CMK (cell line): Measurements from ENCODE around the gene EXOC6B.
A peak's percentile ranks its signal among the peaks of the same experiment; 100 is the strongest.
"Not testable (repeated sequence)": the region's sequence is repeated elsewhere in the genome, so short reads cannot be mapped to it uniquely, and the experiment has no call there.

Experiments
- DNase-seq: peaks from one replicate; pipeline ENCODE4 v3.0.0-alpha.2; 2010; ENCODE audit warnings: low read depth

Gene EXOC6B

GRCh38 chr2:72603481-72603880, 222.4 kb downstream of the EXOC6B start:
- no peak for DNase-seq

DNA sequence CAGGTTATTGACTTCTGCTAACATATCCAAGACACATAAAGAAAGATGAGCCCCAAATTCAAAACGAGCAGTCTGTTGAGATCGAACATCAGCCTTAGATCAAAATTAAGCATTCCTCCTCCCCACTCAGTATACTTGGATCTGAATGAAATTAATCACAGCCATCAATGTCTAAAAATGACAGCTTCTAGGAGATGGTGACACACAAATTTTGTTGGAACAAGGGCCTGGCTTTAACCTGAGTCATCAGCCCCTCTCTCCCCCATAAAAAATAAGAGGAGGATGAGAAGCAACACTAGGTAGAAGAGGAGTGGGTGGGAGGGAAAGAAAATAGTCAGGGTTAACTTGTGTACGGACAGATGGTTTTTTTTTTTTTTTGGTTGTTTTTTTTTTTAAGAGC, 223.1 kb downstream of the EXOC6B start:
- DNase-seq, result no peak

GRCh38 chr2:72602095-72602494, 223.7 kb downstream of the EXOC6B start:
- DNase-seq, result no peak

GRCh38 chr2:72583836-72584235, 242.0 kb downstream of the EXOC6B start:
- DNase-seq, result not testable (repeated sequence)

- no peak for DNase-seq
Observed at GRCh38 chr2:72583376-72583775, 242.5 kb downstream of the EXOC6B start.

- no peak for DNase-seq
Observed at GRCh38 chr2:72581560-72582181, 244.2 kb downstream of the EXOC6B start.

DNA sequence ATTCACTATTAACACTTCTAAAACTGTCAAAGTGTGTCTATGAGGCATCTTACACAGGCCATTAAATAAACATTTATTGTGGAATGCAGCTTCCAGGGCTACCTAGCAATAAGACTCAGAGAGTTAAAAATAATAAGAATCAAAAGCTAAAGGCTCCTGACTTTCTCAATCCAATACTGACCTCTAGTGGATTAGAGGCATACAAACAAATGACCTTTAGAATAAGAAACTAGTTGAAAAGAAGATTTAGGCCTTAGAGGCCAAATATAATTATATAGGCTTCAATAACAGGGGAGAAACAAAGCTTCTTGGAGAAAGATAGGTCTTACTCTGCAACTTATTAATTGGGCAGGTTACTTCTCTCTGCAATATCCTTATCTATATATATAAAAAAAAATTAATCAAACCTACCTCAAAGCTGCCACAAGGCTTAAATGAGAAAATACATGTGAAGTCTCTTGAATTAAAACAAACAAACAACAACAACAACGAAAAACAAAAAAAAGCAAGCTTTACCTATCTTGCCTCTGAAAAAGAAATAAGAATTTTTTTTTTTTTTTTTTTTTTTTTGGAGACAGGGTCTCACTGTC, 246.1 kb downstream of the EXOC6B start:
- DNase-seq, result no peak

DNA sequence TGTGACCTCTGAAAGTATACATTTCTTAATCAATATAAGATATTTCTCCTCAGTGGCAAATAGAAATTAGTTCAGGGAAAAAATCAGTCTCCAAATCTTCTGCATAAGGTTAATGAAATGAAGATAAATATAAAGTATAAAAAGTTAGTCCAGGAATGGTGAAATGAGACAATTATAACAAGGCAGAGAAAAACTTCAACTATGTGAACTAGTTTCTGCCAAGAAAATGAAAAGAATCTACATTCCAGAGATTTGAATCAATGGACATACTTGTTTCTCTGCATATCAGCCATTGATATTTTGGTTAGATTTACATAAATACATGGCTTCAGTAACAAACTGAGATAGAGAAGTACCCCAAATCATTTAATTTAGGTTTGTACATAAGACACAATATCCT, 249.0 kb downstream of the EXOC6B start:
- no peak for DNase-seq

DNA sequence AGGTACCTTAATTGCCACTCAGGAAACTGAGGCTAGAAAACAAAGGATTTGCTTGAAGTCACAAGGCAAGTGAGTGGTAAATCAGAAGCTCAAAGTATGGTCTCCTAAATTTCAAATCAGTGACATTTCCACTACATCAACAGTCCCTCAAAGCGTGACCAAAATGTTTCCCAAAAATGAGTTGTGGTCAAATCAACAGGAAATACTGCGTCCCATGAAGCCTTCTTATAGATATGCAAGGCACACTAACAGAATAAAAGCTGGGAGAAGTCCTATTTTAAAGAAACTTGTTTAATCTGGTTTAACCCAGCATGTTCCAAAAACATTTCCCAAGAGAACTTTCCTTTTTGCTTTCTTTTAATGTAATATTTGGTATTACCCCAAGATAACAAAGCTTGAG, 249.4 kb downstream of the EXOC6B start:
- no peak for DNase-seq

DNA sequence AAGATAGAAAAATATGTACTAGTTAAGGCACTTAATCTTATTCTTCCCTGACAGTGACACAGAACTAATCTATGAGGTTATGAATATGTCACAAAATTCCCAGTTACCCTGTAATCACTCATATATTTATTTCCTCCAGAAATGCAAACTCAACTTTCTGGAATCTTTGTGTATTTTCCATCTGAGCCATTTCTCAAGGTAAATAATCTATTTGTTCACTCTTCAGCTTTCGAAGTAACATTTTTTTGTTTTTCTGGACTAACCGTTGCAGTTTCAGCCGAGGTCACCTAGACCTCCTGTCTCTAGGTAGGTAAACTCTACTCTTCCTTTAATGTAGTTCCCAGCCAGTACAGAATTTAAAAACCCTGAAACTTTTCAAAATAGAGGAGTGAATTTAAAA, 250.9 kb downstream of the EXOC6B start:
- no peak for DNase-seq

DNA sequence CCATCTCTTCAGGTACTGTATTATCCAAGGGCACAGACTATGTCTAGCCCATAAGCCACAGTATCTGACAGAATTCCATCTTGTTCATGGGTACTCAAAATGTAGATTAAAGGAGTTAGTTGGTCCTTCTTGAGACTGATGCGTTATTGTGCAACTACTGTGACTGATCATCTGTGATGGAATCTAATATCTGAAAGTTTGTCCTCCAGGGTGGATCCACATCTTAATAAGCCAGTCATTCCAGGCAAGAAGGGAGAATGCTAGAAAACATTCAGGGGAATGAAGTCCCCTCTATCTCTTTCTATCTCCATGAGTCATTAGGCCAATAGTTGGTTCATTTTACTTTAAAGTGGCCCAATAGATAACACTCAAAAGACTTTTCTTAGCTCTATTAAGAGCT, 252.6 kb downstream of the EXOC6B start:
- DNase-seq, result no peak

GRCh38 chr2:72572501-72572900, 253.3 kb downstream of the EXOC6B start:
- no peak for DNase-seq

- DNase-seq, result no peak
Observed at GRCh38 chr2:72570413-72570812, 255.4 kb downstream of the EXOC6B start.

GRCh38 chr2:72562451-72563153, 263.2 kb downstream of the EXOC6B start:
- no peak for DNase-seq

GRCh38 chr2:72561621-72562318, 264.1 kb downstream of the EXOC6B start:
- DNase-seq, result no peak

DNA sequence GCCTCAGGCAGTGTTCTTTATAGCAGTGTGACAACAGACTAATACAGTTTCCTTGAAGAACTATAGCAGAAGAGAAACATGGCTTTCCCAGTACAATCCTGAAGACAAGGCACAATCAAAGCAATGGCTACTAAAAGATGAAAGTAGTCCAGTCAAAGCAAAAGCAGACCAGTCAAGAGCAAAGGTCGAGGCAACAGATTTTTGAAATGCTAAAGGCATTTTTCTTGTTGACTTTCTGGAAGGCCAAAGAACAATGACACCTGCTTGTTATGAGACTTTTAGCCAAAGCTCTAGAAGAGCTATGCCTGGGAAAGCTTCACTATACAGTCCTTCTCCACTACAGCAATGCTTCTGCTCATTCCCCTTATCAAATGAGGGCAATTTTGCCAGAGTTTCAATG, 269.9 kb downstream of the EXOC6B start:
- DNase-seq, result no peak

- not testable (repeated sequence) for DNase-seq
Observed at GRCh38 chr2:72555363-72555762, 270.5 kb downstream of the EXOC6B start.

GRCh38 chr2:72554910-72555309, 270.9 kb downstream of the EXOC6B start:
- not testable (repeated sequence) for DNase-seq

DNA sequence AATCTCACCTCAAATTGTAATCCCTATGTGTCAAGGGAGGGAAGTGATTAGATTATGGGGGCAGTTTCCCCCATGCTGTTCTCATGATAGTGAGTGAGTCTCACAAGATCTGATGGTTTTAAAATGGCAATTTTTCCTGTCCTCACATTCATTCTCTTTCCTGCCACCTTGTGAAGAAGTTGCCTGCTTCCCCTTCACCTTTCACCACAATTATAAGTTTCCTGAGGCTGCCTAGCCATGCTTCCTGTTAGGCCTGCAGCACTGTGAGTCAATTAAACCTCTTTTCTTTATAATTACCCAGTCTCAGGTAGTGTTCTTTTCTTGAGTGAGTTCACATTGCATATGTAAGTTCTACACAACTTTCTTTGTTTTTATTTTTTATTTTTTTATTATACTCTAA, 271.5 kb downstream of the EXOC6B start:
- DNase-seq, result no peak

DNA sequence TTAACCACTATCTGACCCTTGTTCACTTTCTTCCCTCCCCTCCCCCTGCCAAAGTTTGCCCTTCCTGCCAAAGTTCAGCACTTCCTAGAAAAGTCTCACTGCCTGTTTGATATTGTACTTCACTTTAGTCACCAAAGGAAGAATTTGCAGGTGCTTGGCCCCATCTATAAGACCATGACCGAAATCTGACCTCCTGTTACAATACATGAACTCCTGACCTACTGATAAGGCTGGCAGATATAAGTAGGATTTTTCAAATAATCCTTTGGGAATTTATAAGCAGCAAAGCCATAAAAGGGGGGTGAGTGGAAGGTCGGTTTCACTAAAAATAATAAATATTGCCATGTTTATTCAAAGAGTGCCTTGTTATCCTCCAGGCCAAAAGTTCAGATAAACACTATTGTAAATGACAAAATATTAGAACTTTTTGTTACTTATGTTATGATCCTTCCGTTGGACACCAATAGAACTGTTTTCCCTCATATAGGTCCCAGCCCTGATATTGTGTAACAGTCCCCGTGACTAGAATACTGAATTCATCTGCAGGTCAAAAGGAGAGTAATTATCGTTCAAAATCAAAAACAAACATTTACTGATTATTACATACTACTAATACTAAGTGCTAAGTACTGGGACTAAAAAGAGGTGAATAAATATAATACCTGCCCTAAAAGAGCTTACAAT, 277.6 kb downstream of the EXOC6B start:
- DNase-seq, result peak; percentile 39

- DNase-seq, result no peak
Observed at GRCh38 chr2:72545790-72546189, 280.0 kb downstream of the EXOC6B start.

DNA sequence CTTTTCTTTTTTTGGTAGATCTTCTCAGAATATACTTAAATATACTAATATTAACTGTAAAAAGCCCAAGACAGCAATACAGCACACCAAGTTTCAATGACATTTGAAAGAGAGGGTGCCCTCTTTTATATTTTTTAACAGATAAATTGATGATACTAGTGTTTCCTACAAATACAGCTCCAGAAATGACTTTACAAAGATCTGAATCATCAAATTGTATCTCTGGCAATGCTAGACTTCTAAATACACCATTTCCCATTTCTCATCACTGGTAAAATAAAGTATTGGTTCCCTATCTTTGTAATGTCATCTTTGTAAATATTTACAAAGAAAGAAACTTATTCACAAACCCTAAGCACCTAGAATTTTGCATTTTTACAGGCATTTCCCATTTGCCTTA, 281.3 kb downstream of the EXOC6B start:
- DNase-seq, result no peak
